Measurements from ENCODE around the gene MMRN1. TPM values are rescaled to one million over a fixed set of nuclear protein-coding genes. Genes with fewer than 3 reads are reported as not detected.

MMRN1 gene
- total and polyA plus RNA-seq, 2 experiments from 2014 or later: 0.60 to 1.1 TPM

- H3K27ac ChIP-seq: no peak overlapping the region
- TF ChIP-seq EZH2 (IDR thresholded peaks at IDR 0.05; ENCODE audit: borderline replicate concordance) (no peak), CTCF (IDR thresholded peaks at IDR 0.05; ENCODE audit: poor library complexity) (no peak), EZH2phosphoT487 (IDR thresholded peaks at IDR 0.05; ENCODE audit: low read depth, severe bottlenecking, unreplicated experiment) (no peak)
- H4K20me1 ChIP-seq (ENCODE audit: insufficient read depth, poor library complexity, severe bottlenecking): no peaks in the 10 kb centered on the region
- no peaks in the 10 kb centered on the region for H3K27me3 ChIP-seq
- H3K9me2 ChIP-seq (replicated peaks; ENCODE audit: insufficient read depth): no peaks in the 10 kb centered on the region
- H3K79me2 ChIP-seq: no peaks in the 10 kb centered on the region
- no peak for DNase-seq (ENCODE audit: low spot score)
- no peaks in the 10 kb centered on the region for H3K9me3 ChIP-seq (ENCODE audit: low read depth)
- H3K4me2 ChIP-seq: no peak overlapping the region
- H3K36me3 ChIP-seq (replicated peaks; ENCODE audit: insufficient read depth, low read depth): no peaks in the 10 kb centered on the region
- 90% methylated on average over 2 of the region's 2 CpGs for WGBS (ENCODE audit: low lambda C conversion rate, missing lambda C conversion rate)
- no peak overlapping the region for H2AFZ ChIP-seq
- H3K4me1 ChIP-seq (ENCODE audit: insufficient read depth): peaks cover 10% of the 10 kb centered on the region
- no peak overlapping the region for H3K4me3 ChIP-seq
These were observed 93.6 kb downstream of the MMRN1 start for GRCh38 chr4:89988268-89988667.

- no peak for DNase-seq (ENCODE audit: low spot score)
- Histone ChIP-seq H3K27me3 (no peaks in the 10 kb centered on the region), H4K20me1 (ENCODE audit: insufficient read depth, poor library complexity, severe bottlenecking) (no peaks in the 10 kb centered on the region), H3K4me1 (ENCODE audit: insufficient read depth) (peaks cover 29% of the 10 kb centered on the region), H3K4me3 (no peak overlapping the region), H3K79me2 (no peaks in the 10 kb centered on the region), H3K9me3 (ENCODE audit: low read depth) (no peaks in the 10 kb centered on the region), H2AFZ (no peak overlapping the region), H3K9me2 (replicated peaks; ENCODE audit: insufficient read depth) (no peaks in the 10 kb centered on the region), H3K36me3 (replicated peaks; ENCODE audit: insufficient read depth, low read depth) (no peaks in the 10 kb centered on the region), H3K27ac (no peak overlapping the region), H3K4me2 (no peak overlapping the region)
- TF ChIP-seq EZH2phosphoT487 (IDR thresholded peaks at IDR 0.05; ENCODE audit: low read depth, severe bottlenecking, unreplicated experiment) (no peak), CTCF (IDR thresholded peaks at IDR 0.05; ENCODE audit: poor library complexity) (no peak), EZH2 (IDR thresholded peaks at IDR 0.05; ENCODE audit: borderline replicate concordance) (no peak)
- WGBS (ENCODE audit: low lambda C conversion rate, missing lambda C conversion rate): 28% methylated on average over 1 of the region's 1 CpG
These were observed 98.1 kb downstream of the MMRN1 start for GRCh38 chr4:89992744-89993143.

- TF ChIP-seq CTCF (IDR thresholded peaks at IDR 0.05; ENCODE audit: poor library complexity): no peak
- no peak for TF ChIP-seq EZH2 (IDR thresholded peaks at IDR 0.05; ENCODE audit: borderline replicate concordance)
- no peak for TF ChIP-seq EZH2phosphoT487 (IDR thresholded peaks at IDR 0.05; ENCODE audit: low read depth, severe bottlenecking, unreplicated experiment)
These were observed 99.7 kb downstream of the MMRN1 start for GRCh38 chr4:89994176-89994873.

More at GRCh38 chr4:89994176-89994873, 99.7 kb downstream of the MMRN1 start:
- peaks cover 29% of the 10 kb centered on the region for H3K4me1 ChIP-seq (ENCODE audit: insufficient read depth)
- peak; percentile 30 for DNase-seq (ENCODE audit: low spot score)
- no peaks in the 10 kb centered on the region for H3K79me2 ChIP-seq
- H3K9me2 ChIP-seq (replicated peaks; ENCODE audit: insufficient read depth): no peaks in the 10 kb centered on the region
- H3K4me3 ChIP-seq: no peak overlapping the region
- no peaks in the 10 kb centered on the region for H4K20me1 ChIP-seq (ENCODE audit: insufficient read depth, poor library complexity, severe bottlenecking)
- no peaks in the 10 kb centered on the region for H3K9me3 ChIP-seq (ENCODE audit: low read depth)
- H3K27ac ChIP-seq: peak overlapping the region; percentile 78
- peak overlapping the region; percentile 63 for H3K4me2 ChIP-seq
- 43% methylated on average over 3 of the region's 3 CpGs for WGBS (ENCODE audit: low lambda C conversion rate, missing lambda C conversion rate)
- H2AFZ ChIP-seq: no peak overlapping the region
- no peaks in the 10 kb centered on the region for H3K36me3 ChIP-seq (replicated peaks; ENCODE audit: insufficient read depth, low read depth)
- no peaks in the 10 kb centered on the region for H3K27me3 ChIP-seq
